CD4-positive, alpha-beta T cell (primary cell): Measurements from ENCODE around the gene TMEM38A. TPM values are rescaled to one million over a fixed set of nuclear protein-coding genes. Genes with fewer than 3 reads are reported as not detected.

Experiments
- ATAC-seq: fragments of 200-7000 bp; cut with Tn5 transposase; one replicate; pipeline ENCODE4 v1.10.0; 2022; ENCODE audit warnings: mild to moderate bottlenecking; ENCODE audit not compliant: poor library complexity
- CTCF ChIA-PET: fragments of 350-600 bp; sonication (Branson Sonifier 250); formaldehyde crosslinking; loops from one replicate; lab custom pipeline; 2021; ENCODE audit warnings: antibody characterized with exemption, inconsistent platforms; lab: Charles Lee
- POLR2A ChIA-PET: fragments of 350-600 bp; sonication (Branson Sonifier 250); formaldehyde crosslinking; loops from one replicate; lab custom pipeline; 2021; ENCODE audit warnings: antibody characterized with exemption, inconsistent platforms; lab: Charles Lee
- DNase-seq, 14 experiments: peaks; one replicate each; pipeline ENCODE4 v3.0.0-alpha.2; 2013 to 2020; ENCODE audit warnings: mixed read lengths in 2 of 14
- H3K27ac ChIP-seq, 2 donors: one replicate each; pipeline versions ENCODE4 v1.5.1 to v1.7.0; 2013; ENCODE audit warnings: low read length in 2 of 2, low read depth in 1 of 2, mild to moderate bottlenecking in 1 of 2
- H3K27me3 ChIP-seq, 2 experiments: 1 replicate in 1 of 2; 2 replicates in 1 of 2; pipeline versions ENCODE4 v1.6.1 to v1.7.0; 2013; ENCODE audit warnings: low read length in 2 of 2, control low read depth in 1 of 2, mild to moderate bottlenecking in 1 of 2, moderate library complexity in 1 of 2; ENCODE audit not compliant: insufficient read depth in 2 of 2, control insufficient read depth in 1 of 2
- H3K36me3 ChIP-seq: one replicate; pipeline ENCODE4 v1.6.1; 2013; ENCODE audit warnings: low read length, control low read depth; ENCODE audit not compliant: insufficient read depth
- H3K4me1 ChIP-seq: one replicate; pipeline ENCODE4 v1.6.1; 2013; ENCODE audit warnings: low read length, control low read depth; ENCODE audit not compliant: insufficient read depth
- H3K4me3 ChIP-seq: one replicate; pipeline ENCODE4 v1.5.1; 2013; ENCODE audit warnings: mild to moderate bottlenecking, low read length, moderate library complexity
- H3K9me3 ChIP-seq, 2 experiments: 1 replicate in 1 of 2; 2 replicates in 1 of 2; pipeline versions ENCODE4 v1.6.1 to v1.7.0; 2013; ENCODE audit warnings: low read length in 2 of 2, mild to moderate bottlenecking in 2 of 2, control low read depth in 1 of 2, moderate library complexity in 1 of 2; ENCODE audit not compliant: control insufficient read depth in 1 of 2, insufficient read depth in 1 of 2
- H3K27ac Mint-ChIP-seq: one replicate; pipeline ENCODE4 v1.8.0; 2020; ENCODE audit warnings: mixed read lengths
- H3K27me3 Mint-ChIP-seq: one replicate; pipeline ENCODE4 v1.8.0; 2021; ENCODE audit warnings: mixed read lengths
- H3K36me3 Mint-ChIP-seq: one replicate; pipeline ENCODE4 v1.8.0; 2021; ENCODE audit warnings: low read depth, mixed read lengths
- H3K4me1 Mint-ChIP-seq: one replicate; pipeline ENCODE4 v1.8.0; 2021; ENCODE audit warnings: low read depth, mixed read lengths
- H3K4me3 Mint-ChIP-seq: one replicate; pipeline ENCODE4 v1.8.0; 2020; ENCODE audit warnings: mild to moderate bottlenecking, mixed read lengths
- H3K9me3 Mint-ChIP-seq: one replicate; pipeline ENCODE4 v1.8.0; 2020; ENCODE audit warnings: mixed read lengths
- intact Hi-C, 2 experiments: fragments of 100-400 bp; cut with DNase I in 1 of 2; cut with micrococcal nuclease in 1 of 2; formaldehyde crosslinking; loops; one replicate each; pipeline versions ENCODE4 v1.15.1 to v1.9.0; 2023 to 2025; cut with DNase I, micrococcal nuclease
- total RNA-seq, 174 experiments: library from RNA in 2 of 174; stranded (reverse) in 2 of 174; gene quantifications; one replicate each; pipeline ENCODE4 v1.2.3 and lab custom pipeline; 2021 to 2026
- TF ChIP-seq, protein P1 (sequence below): fragments of 200-600 bp; IDR thresholded peaks from one replicate; pipeline ENCODE4 v1.8.0; 2022; ENCODE audit warnings: antibody characterized with exemption, mild to moderate bottlenecking

Gene TMEM38A
- total RNA-seq, 2 experiments from 2014 or later = 0.59 TPM; not detected in 1

GRCh38 chr19:16623576-16623975 is 37.4 kb upstream of the TMEM38A start:
- ATAC-seq (no peak), DNase-seq (no peak)
- H3K27ac ChIP-seq = no peak overlapping the region
- peaks cover 34% of the 10 kb centered on the region for H3K36me3 ChIP-seq
- peaks cover 46% of the 10 kb centered on the region for H3K36me3 Mint-ChIP-seq
- peak overlapping the region; percentile 24 for H3K27ac Mint-ChIP-seq
- peaks cover 64% of the 10 kb centered on the region for H3K4me1 ChIP-seq
- intact Hi-C loops = no loop called here
- ChIA-PET CTCF (no interaction called here), POLR2A (interaction anchor here (1.5 kb wide), 1 partner anchor 51 kb away, joined by 3 read pairs; the partner anchor contains the start of gene SLC35E1)
- no peaks in the 10 kb centered on the region for H3K9me3 Mint-ChIP-seq
- H3K4me1 Mint-ChIP-seq = peaks cover 82% of the 10 kb centered on the region
- H3K4me3 Mint-ChIP-seq = no peak overlapping the region
- no peaks in the 10 kb centered on the region for H3K27me3 ChIP-seq
- TF ChIP-seq, protein P1, sequence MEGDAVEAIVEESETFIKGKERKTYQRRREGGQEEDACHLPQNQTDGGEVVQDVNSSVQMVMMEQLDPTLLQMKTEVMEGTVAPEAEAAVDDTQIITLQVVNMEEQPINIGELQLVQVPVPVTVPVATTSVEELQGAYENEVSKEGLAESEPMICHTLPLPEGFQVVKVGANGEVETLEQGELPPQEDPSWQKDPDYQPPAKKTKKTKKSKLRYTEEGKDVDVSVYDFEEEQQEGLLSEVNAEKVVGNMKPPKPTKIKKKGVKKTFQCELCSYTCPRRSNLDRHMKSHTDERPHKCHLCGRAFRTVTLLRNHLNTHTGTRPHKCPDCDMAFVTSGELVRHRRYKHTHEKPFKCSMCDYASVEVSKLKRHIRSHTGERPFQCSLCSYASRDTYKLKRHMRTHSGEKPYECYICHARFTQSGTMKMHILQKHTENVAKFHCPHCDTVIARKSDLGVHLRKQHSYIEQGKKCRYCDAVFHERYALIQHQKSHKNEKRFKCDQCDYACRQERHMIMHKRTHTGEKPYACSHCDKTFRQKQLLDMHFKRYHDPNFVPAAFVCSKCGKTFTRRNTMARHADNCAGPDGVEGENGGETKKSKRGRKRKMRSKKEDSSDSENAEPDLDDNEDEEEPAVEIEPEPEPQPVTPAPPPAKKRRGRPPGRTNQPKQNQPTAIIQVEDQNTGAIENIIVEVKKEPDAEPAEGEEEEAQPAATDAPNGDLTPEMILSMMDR = no peak
- no peaks in the 10 kb centered on the region for H3K27me3 Mint-ChIP-seq
- no peaks in the 10 kb centered on the region for H3K9me3 ChIP-seq
- H3K4me3 ChIP-seq = no peak overlapping the region

DNA sequence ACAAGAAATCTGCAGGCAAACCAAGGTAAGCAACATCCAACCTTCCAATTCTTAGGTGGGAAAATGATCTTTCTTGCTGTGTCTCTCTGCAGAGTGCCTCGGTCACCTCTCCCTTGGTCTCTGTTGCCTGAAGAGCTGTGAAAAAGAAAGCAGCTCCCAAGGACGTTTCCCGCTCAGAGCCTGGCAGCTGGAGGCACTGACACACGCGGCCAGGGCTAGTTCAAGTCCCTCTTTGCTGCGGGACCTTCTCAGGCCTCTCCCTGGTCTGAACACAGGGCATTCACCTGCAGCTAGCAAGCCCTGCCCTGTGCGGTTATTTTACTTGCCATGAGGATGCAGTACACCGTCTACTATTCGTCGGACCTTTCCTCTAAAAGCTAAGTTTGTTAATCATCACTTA is 36.7 kb upstream of the TMEM38A start:
- Mint-ChIP-seq H3K36me3 (peaks cover 53% of the 10 kb centered on the region), H3K27ac (no peak overlapping the region), H3K9me3 (no peaks in the 10 kb centered on the region), H3K27me3 (no peaks in the 10 kb centered on the region), H3K4me1 (peaks cover 82% of the 10 kb centered on the region), H3K4me3 (peak overlapping the region; percentile 95)
- no peaks in the 10 kb centered on the region for H3K27me3 ChIP-seq
- TF ChIP-seq, protein P1 = no peak
- intact Hi-C loops = no loop called here
- POLR2A ChIA-PET = interaction anchor here (1.5 kb wide), 2 partner anchors 37 to 52 kb away, joined by 3 to 4 read pairs; partner anchors contain the start of gene SLC35E1
- CTCF ChIA-PET = interaction anchor here (0.8 kb wide), 1 partner anchor 40 kb away, joined by 3 read pairs; no protein-coding TSS in a partner anchor
- H3K4me1 ChIP-seq = peaks cover 64% of the 10 kb centered on the region
- ATAC-seq = no peak
- H3K36me3 ChIP-seq = peaks cover 34% of the 10 kb centered on the region
- no peak overlapping the region for H3K27ac ChIP-seq
- DNase-seq = no peak
- no peak overlapping the region for H3K4me3 ChIP-seq
- H3K9me3 ChIP-seq = no peaks in the 10 kb centered on the region

DNA sequence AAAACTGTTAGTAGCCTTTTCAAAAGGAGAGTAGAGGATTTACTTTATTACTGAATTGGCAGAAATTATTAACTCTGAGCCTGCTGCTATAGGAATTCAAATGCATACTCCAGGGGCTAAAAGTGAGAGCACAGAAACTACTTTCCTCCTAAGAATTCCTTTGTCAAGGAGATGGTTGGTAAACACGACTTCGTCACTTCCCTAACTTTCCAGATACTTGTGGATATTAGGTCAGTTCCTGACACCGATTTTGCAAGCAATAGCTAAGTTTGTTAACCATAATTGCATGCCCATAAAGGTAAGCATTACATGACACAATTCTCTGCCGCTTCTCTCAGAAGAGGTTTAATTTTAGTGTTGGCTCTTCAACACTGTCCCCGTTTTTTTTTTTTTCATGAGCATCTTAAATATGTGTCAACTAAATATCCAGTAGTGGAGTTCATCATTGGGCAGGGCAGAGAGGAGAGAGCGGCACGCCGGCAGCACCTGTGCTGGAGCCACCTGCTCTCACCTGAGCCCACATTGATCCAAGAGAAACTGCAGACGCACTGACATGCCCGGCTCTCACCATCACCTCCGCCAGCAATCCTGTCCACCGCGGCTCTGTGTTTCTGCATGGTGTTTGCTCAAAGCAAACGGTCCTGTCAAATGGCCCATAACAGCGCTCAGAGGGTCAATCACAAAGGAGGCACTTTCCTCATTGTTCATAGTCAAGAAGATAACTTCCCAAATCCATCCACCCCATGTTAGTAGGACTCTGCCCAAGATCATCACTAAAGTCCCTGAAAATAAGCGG is 35.6 kb upstream of the TMEM38A start:
- peak overlapping the region; percentile 83 for H3K27ac Mint-ChIP-seq
- CTCF ChIA-PET = no interaction called here

More for the DNA sequence above, 35.6 kb upstream of the TMEM38A start:
- TF ChIP-seq, protein P1 = no peak
- H3K36me3 Mint-ChIP-seq = peaks cover 56% of the 10 kb centered on the region
- Histone ChIP-seq H3K4me3 (no peak overlapping the region), H3K4me1 (peaks cover 61% of the 10 kb centered on the region), H3K27me3 (no peaks in the 10 kb centered on the region), H3K36me3 (peaks cover 34% of the 10 kb centered on the region), H3K9me3 (no peaks in the 10 kb centered on the region), H3K27ac (no peak overlapping the region)
- intact Hi-C loops = loop anchor here in 1 of 2 experiments (1.0 kb wide), 1 partner anchor 37 kb away; no protein-coding TSS in a partner anchor
- peak overlapping the region; percentile 95 for H3K4me3 Mint-ChIP-seq
- ATAC-seq (no peak), DNase-seq (no peak)
- H3K27me3 Mint-ChIP-seq = no peaks in the 10 kb centered on the region
- H3K4me1 Mint-ChIP-seq = peaks cover 74% of the 10 kb centered on the region
- H3K9me3 Mint-ChIP-seq = no peaks in the 10 kb centered on the region
- POLR2A ChIA-PET = interaction anchor here (1.5 kb wide), 2 partner anchors 38 to 53 kb away, joined by 3 to 4 read pairs; partner anchors contain the start of gene SLC35E1
